Small intestine (tissue), 16 donors: Measurements from ENCODE around the gene DTNA. TPM values are rescaled to one million over a fixed set of nuclear protein-coding genes. Genes with fewer than 3 reads are reported as not detected.
"Not testable (repeated sequence)": the region's sequence is repeated elsewhere in the genome, so short reads cannot be mapped to it uniquely, and the experiment has no call there.

Experiments used
- DNase-seq, 2 donors: peaks; one replicate each; pipeline versions ENCODE4 v3.0.0 to v3.0.0-alpha.2; 2013
- FAIRE-seq: peaks from 2 replicates; lab custom pipeline; 2012; peaks lifted over from hg19 to GRCh38; lab: Jason Lieb, UNC
- H3K27ac ChIP-seq, 3 donors: one replicate each; pipeline ENCODE4 v1.5.1; 2013; ENCODE audit warnings: low read length in 2 of 3, mild to moderate bottlenecking in 2 of 3, control low read depth in 1 of 3, inconsistent platforms in 1 of 3, low read depth in 1 of 3, moderate library complexity in 1 of 3
- H3K27me3 ChIP-seq, 3 donors: one replicate each; pipeline ENCODE4 v1.6.1; 2013; ENCODE audit warnings: low read length in 3 of 3, inconsistent platforms in 1 of 3; ENCODE audit not compliant: control insufficient read depth in 3 of 3, insufficient read depth in 3 of 3
- H3K36me3 ChIP-seq, 3 donors: one replicate each; pipeline ENCODE4 v1.6.1; 2013; ENCODE audit warnings: low read length in 3 of 3, inconsistent platforms in 1 of 3, low read depth in 1 of 3, mild to moderate bottlenecking in 1 of 3, moderate library complexity in 1 of 3; ENCODE audit not compliant: control insufficient read depth in 3 of 3, insufficient read depth in 2 of 3
- H3K4me1 ChIP-seq, 3 donors: one replicate each; pipeline ENCODE4 v1.6.1; 2013; ENCODE audit warnings: low read length in 2 of 3, inconsistent platforms in 1 of 3, low read depth in 1 of 3, mild to moderate bottlenecking in 1 of 3, moderate library complexity in 1 of 3; ENCODE audit not compliant: control insufficient read depth in 3 of 3, insufficient read depth in 2 of 3
- H3K4me3 ChIP-seq, 3 donors: one replicate each; pipeline ENCODE4 v1.5.1; 2013; ENCODE audit warnings: low read length in 3 of 3, control low read depth in 1 of 3, inconsistent platforms in 1 of 3, low read depth in 1 of 3, mild to moderate bottlenecking in 1 of 3, moderate library complexity in 1 of 3
- H3K9me3 ChIP-seq, 2 donors: one replicate each; pipeline ENCODE4 v1.6.1; 2013; ENCODE audit warnings: low read depth in 1 of 2, low read length in 1 of 2; ENCODE audit not compliant: control insufficient read depth in 2 of 2, insufficient read depth in 1 of 2
- WGBS, 3 donors: extraction: QIAGEN DNeasy Blood & Tissue Kit; methylation state at CpG; one replicate each; pipeline ENCODE4 v1.1.7; 2013; 5-methylcytosine and 5-hydroxymethylcytosine counted together
- long read RNA-seq, 10 donors: transcript quantifications; one replicate each; lab custom pipeline, GENCODE V29; 2026
- polyA plus RNA-seq, 4 donors: library from polyadenylated mRNA; stranded (reverse) in 3 of 4; unstranded in 1 of 4; fragments of 200-250 nt in 3 of 4; fragments of 120-200 nt in 1 of 4; gene quantifications; one replicate each; pipeline versions ENCODE4 v1.2.1 to v1.2.3, GENCODE V29; 2013
- donor health status: healthy with polysubstance abuse.
- donor health status: control.
- donor health status: control.
- donor health status: Bipolar disorder and iron deficiency.
- donor health status: healthy.

Gene DTNA
- 10 to 100 TPM in 1 of 4 donors, 1 to 10 TPM in 2, under 1 TPM in 1; 0.45 to 24.3 (median 5.6) TPM for polyA plus RNA-seq
- long read RNA-seq, donor 1 = 0 reads
- long read RNA-seq, donor 2 = 0 reads
- long read RNA-seq, donor 3 = 0 reads
- long read RNA-seq, donor 4 = 0 reads
- long read RNA-seq, donor 5 = 0 reads
- long read RNA-seq, donor 6 = 0 reads
- long read RNA-seq, donor 7, transcript DTNA-208 (12 exons, 1,680 nt) = major isoform, 8 of 10 reads
- long read RNA-seq, donor 7, partial matches to known transcripts = 0 of 10 reads
- long read RNA-seq, donor 7, other reads (novel, unspliced or antisense) = 0 of 10 reads
- long read RNA-seq, donor 8 = 0 reads
- long read RNA-seq, donor 9 = 0 reads
- long read RNA-seq, donor 10 = 0 reads

DNA sequence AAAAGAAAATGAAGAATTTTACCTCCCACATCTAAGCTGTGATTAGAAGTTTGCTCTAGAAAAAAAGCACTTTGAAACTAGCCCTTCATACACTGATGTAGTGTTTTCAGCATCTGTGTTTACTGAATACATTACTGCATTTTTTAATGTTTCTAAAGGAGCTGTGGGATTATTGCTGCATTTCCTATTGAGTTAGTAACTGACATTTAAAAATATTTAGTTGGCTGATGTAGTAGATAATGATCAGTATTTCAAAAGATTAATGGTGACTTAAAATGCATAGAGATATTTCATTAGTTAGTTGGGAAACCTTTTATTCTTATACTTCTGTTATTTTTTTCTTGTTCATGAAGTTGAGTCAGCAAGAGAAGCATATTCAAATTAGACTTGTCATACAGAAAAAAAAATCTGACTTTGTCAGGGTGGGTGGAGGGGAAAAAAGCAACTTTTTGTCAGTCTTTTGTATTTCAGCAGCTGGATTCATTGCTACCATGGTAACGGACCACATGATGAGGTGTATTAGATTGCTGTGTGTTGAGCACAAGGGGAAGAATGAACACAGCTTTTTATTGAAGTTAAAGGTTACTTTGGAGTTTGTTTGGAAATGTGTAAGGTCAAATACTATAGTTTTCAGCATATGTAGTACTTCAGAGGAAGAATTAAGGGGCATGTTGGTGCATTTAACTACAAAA is at the start of gene DTNA:
Gene DTNA, plus strand, starts transcription at position 549 of the 692 bp plus-strand sequence. CDS start 45,679 bp downstream, outside the sequence.
- H3K27ac ChIP-seq = peak within 1 kb of the TSS in 2 of 3 donors; percentile 19 to 43
- DNase-seq (peak; percentile 19 to 83), FAIRE-seq (no peak)
- peak within 1 kb of the TSS in 1 of 3 donors; percentile 6 for H3K4me3 ChIP-seq
- no peaks in the 10 kb centered on the region for H3K36me3 ChIP-seq
- 26 to 45% (median 42%) methylated on average over 1 of the region's 1 CpG for WGBS, 3 donors
- H3K9me3 ChIP-seq = no peaks in the 10 kb centered on the region
- no peaks in the 10 kb centered on the region for H3K27me3 ChIP-seq
- peaks cover 0 to 7% (median 0%) of the 10 kb centered on the region in 3 donors for H3K4me1 ChIP-seq

DNA sequence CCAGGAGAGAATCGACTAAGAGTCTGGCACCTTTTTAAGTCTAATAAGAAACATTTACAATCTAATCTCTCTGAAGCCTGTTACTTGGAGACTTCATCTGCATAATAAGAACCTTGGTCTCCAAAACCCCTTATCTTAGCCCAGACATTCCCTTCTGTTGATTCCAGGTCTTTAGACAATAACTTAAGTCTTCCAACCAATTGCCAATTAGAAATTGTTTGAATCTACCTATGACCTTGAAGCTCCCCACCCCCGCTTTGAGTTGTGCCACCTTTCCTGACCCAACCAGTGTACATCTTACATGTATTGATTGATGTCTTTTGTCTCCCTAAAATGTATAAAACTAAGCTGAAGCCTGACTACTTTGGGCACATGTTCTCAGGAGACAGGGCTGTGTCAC is 49.5 kb upstream of the DTNA start:
- Histone ChIP-seq H3K27ac (no peak overlapping the region), H3K4me3 (no peak overlapping the region), H3K9me3 (no peaks in the 10 kb centered on the region), H3K27me3 (no peaks in the 10 kb centered on the region), H3K4me1 (peaks cover 0 to 4% (median 2%) of the 10 kb centered on the region in 3 donors), H3K36me3 (no peaks in the 10 kb centered on the region)
- DNase-seq = no peak
- 69 to 77% (median 73%) methylated on average over 2 of the region's 2 CpGs for WGBS, 3 donors
- no peak for FAIRE-seq

DNA sequence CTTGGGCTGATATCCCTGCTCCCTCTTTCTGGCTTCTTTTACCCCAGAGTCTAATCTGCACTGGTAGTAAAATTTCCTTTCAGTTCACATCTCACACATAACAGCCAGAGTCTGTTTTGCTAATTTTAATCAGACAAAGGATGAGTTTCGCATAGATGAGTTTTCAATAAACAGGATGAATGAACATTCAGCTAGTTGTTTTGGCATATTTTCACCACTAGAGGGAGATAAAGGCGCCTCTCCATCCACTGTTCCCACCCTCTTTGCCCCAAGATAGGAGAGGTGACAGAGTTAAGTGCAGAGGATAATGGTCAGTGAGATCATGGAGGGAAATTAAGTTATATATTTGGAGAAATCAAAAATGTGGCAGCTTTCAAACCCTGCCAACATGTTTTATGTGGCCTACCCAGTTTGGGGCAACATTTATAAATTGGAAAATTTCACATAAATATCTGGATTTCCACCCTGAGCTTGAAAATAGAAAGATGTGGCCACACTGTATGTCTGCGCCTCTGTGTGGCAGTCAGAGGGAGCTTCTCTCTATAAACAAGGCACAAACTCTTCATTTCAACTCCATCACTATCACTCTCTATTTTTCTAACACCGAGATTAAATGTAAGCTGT is 48.5 kb upstream of the DTNA start:
- Histone ChIP-seq H3K4me3 (no peak overlapping the region), H3K27ac (no peak overlapping the region), H3K9me3 (no peaks in the 10 kb centered on the region), H3K4me1 (peaks cover 0 to 4% (median 2%) of the 10 kb centered on the region in 3 donors), H3K27me3 (no peaks in the 10 kb centered on the region), H3K36me3 (no peaks in the 10 kb centered on the region)
- 39 to 49% (median 42%) methylated on average over 4 of the region's 4 CpGs for WGBS, 3 donors
- no peak for FAIRE-seq
- DNase-seq = peak; percentile 60

DNA sequence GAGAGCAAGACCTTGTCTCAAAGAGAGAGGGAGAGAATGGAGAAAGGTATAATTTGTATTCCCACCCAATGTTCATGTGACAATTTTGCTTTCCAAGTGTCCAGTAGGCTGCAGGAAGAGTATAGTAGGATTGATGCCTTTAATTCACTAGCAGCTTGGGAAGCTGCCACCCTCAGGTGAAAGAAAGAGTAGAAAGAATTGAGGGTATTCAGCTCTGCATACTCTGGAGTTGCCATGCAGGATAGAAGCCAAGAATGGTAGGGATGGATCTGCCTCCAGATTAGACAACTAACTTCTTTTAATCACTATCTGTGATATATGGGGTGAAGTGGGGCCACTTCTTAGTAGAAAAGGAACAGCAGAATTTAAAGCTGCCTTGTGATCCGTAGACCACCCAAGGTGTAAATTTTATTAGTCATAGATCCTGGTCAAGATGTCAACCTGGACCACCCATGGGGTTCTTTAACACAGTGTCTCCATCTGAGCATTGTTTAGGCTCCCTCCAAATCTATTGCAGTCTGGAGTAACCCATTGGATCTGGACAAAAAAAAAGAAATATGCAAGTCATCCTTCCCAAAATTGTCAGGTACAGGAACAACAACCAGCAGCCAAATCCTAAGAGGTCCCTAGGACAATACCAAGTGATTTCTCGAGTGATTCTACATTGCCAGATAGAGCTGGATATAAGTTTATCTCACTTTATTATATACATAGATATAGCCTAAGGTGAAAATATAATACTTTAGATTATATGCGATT is 33.1 kb upstream of the DTNA start:
- no peak for DNase-seq
- Histone ChIP-seq H3K27me3 (no peaks in the 10 kb centered on the region), H3K4me3 (no peak overlapping the region), H3K27ac (no peak overlapping the region), H3K36me3 (no peaks in the 10 kb centered on the region), H3K4me1 (no peaks in the 10 kb centered on the region), H3K9me3 (no peaks in the 10 kb centered on the region)
- FAIRE-seq = no peak
- 80 to 89% (median 82%) methylated on average over 3 of the region's 3 CpGs for WGBS, 3 donors

DNA sequence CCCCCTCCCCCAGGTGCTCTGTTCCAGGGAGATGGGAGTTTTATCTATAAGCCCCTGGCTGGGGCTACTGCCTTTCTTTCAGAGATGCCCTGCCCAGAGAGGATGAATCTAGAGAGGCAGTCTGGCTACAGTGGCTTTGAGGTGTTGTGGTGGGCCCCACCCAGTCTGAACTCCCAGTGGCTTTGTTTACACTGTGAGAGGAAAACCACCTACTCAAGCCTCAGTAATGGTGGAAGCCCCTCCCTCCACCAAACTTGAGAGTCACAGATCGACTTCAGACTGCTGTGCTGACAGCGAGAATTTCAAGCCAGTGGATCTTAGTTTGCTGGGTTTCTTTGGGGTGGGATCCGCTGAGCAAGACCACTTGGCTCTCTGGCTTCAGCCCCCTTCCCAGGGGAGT is 20.3 kb upstream of the DTNA start:
- not testable (repeated sequence) for H3K4me1 ChIP-seq, FAIRE-seq, H3K27me3 ChIP-seq, H3K36me3 ChIP-seq, H3K27ac ChIP-seq, H3K4me3 ChIP-seq, DNase-seq, H3K9me3 ChIP-seq
- 67 to 86% (median 81%) methylated on average over 3 of the region's 3 CpGs for WGBS, 3 donors

DNA sequence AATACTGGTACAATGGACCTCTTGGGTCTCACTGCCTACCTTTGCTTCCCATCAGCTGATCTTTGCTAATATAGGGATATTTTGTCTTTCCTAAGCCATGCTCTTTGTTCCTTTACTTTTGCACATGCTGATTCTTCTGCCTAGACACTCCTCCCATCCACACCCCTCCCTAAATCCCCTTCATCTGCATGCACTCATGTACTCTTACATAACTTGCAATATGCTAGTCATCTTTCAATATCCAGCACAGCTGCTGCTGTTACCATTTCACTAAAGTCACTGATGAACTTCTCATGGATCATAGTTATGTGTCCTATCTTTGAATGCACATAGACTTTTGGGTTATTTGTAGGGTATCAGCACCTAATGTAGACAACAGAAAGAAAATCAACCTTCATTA is 18.5 kb upstream of the DTNA start:
- FAIRE-seq (no peak), DNase-seq (no peak)
- Histone ChIP-seq H3K9me3 (no peaks in the 10 kb centered on the region), H3K4me1 (peaks cover 0 to 14% (median 0%) of the 10 kb centered on the region in 3 donors), H3K4me3 (no peak overlapping the region), H3K27me3 (no peaks in the 10 kb centered on the region), H3K27ac (no peak overlapping the region), H3K36me3 (no peaks in the 10 kb centered on the region)

DNA sequence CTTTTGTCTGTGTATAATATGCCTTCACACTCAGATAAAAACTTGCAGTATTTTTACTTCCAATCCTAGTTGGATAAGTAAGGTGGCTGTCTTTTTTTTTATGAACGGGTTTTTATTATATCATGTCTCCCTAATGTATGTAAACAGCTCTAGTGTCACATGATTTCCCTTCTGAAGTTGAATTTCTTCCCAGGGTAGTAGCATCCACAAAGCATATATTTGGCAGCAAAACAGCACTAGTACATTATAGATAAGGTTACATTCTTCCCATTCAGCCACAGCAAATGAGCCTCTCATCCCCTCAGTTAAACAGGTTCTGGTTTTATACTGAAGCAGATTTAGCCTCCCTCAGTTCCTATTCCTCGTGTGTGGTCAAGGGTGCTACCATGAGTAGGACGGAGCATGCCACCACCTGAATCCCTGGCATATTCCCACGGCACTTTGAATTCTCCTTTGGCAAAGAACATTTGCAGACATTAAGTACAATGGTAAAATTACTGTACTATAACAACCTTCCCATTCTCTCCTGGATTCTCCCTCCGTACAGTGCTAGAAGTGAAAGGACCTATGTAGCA is 15.4 kb upstream of the DTNA start:
- no peaks in the 10 kb centered on the region for H3K9me3 ChIP-seq
- H3K27me3 ChIP-seq = no peaks in the 10 kb centered on the region
- WGBS, 3 donors = 47 to 79% (median 65%) methylated on average over 5 of the region's 5 CpGs
- no peak overlapping the region for H3K4me3 ChIP-seq
- no peaks in the 10 kb centered on the region for H3K36me3 ChIP-seq
- H3K4me1 ChIP-seq = peaks cover 0 to 24% (median 0%) of the 10 kb centered on the region in 3 donors
- DNase-seq (peak in 1 of 2 donors; percentile 16), FAIRE-seq (no peak)
- no peak overlapping the region for H3K27ac ChIP-seq
